Panc1 (cell line): ENCODE measurements around the gene DDX41. TPM values are rescaled to one million over a fixed set of nuclear protein-coding genes. Genes with fewer than 3 reads are reported as not detected.

ENCODE experiments used
- ATAC-seq: fragments of 200-7000 bp; cut with Tn5 transposase; 2 replicates; pipeline ENCODE4 v1.9.1; 2020; ENCODE audit warnings: mild to moderate bottlenecking, moderate library complexity
- BruUV-seq: library from RNA; stranded (reverse); fragments of 400-500 nt; replicated peaks from 2 replicates; lab custom pipeline; 2021; lab: Mats Ljungman, UMichigan
- CTCF ChIA-PET: fragments of 300-600 bp; sonication (Branson Sonifier 250); formaldehyde crosslinking; loops from one replicate; lab custom pipeline; 2022; ENCODE audit warnings: antibody characterized with exemption; lab: Charles Lee
- POLR2A ChIA-PET: fragments of 300-600 bp; sonication (Branson Sonifier 250); formaldehyde crosslinking; loops from one replicate; lab custom pipeline; 2022; ENCODE audit warnings: antibody characterized with exemption; lab: Charles Lee
- DNase-seq: peaks from one replicate; pipeline ENCODE4 v3.0.0-alpha.2; 2010; ENCODE audit warnings: low read depth, low spot score
- H3K27ac ChIP-seq: 2 replicates; pipeline ENCODE4 v1.5.1; 2011; ENCODE audit warnings: mild to moderate bottlenecking, low read length, inconsistent platforms
- H3K27me3 ChIP-seq: fragments of 200-500 bp; sonication (Bioruptor generic); 2 replicates; pipeline ENCODE4 v1.6.0; 2014; ENCODE audit warnings: low read length, inconsistent platforms; ENCODE audit not compliant: control insufficient read depth, insufficient read depth
- H3K36me3 ChIP-seq: fragments of 200-500 bp; sonication (Bioruptor generic); 2 replicates; pipeline ENCODE4 v1.5.1; 2014; ENCODE audit warnings: inconsistent platforms, mild to moderate bottlenecking, low read length, moderate library complexity; ENCODE audit not compliant: control insufficient read depth, insufficient read depth
- H3K4me1 ChIP-seq: 2 replicates; pipeline ENCODE4 v1.5.1; 2011; ENCODE audit warnings: inconsistent platforms, mild to moderate bottlenecking, low read length, moderate library complexity; ENCODE audit not compliant: control insufficient read depth, insufficient read depth
- H3K4me3 ChIP-seq, 2 experiments: 2 replicates each; pipeline ENCODE4 v1.5.1; 2011 to 2012; ENCODE audit warnings: low read depth in 2 of 2, low read length in 2 of 2, mild to moderate bottlenecking in 2 of 2, inconsistent platforms in 1 of 2, moderate library complexity in 1 of 2
- H3K9me3 ChIP-seq: fragments of 200-500 bp; sonication (Bioruptor generic); 2 replicates; pipeline ENCODE4 v1.5.1; 2014; ENCODE audit warnings: low read depth, mild to moderate bottlenecking, inconsistent platforms, low read length, moderate library complexity; ENCODE audit not compliant: control insufficient read depth, insufficient read depth
- CTCF ChIP-seq: fragments of 450-650 bp; IDR thresholded peaks from 2 replicates; pipeline ENCODE4 v1.5.1; 2017; ENCODE audit warnings: mild to moderate bottlenecking
- POLR2AphosphoS5 ChIP-seq: IDR thresholded peaks from 2 replicates; pipeline ENCODE4 v1.6.1; 2012; ENCODE audit warnings: mild to moderate bottlenecking, low read depth, low read length, moderate library complexity
- REST ChIP-seq, 2 experiments: IDR thresholded peaks; 2 replicates each; pipeline ENCODE4 v1.6.1; 2011 to 2012; ENCODE audit warnings: low read depth in 2 of 2, control low read depth in 1 of 2, low read length in 1 of 2, mild to moderate bottlenecking in 1 of 2, moderate library complexity in 1 of 2; ENCODE audit not compliant: insufficient read depth in 1 of 2
- SIN3A ChIP-seq: IDR thresholded peaks from 2 replicates; pipeline ENCODE4 v1.6.1; 2012; ENCODE audit warnings: low read depth, mild to moderate bottlenecking, low read length, moderate library complexity, borderline replicate concordance; ENCODE audit not compliant: insufficient read depth
- TCF7L2 ChIP-seq: IDR thresholded peaks from 2 replicates; pipeline ENCODE4 v1.6.1; 2011; ENCODE audit warnings: mild to moderate bottlenecking, low read depth, low read length, inconsistent platforms
- in situ Hi-C: cut with HindIII; loops from 2 replicates; pipeline ENCODE4 v1.10.0; 2016; ENCODE audit warnings: low sequenced_read_pairs, low pct_unique_long_range_greater_than_20kb
- intact Hi-C: fragments of 100-400 bp; cut with micrococcal nuclease; formaldehyde crosslinking; loops from one replicate; pipeline ENCODE4 v1.10.0; 2022; ENCODE audit not compliant: unreplicated experiment
- total RNA-seq: library from RNA; stranded (reverse); gene quantifications from one replicate; pipeline ENCODE4 v1.2.1, GENCODE V29; 2021; ENCODE audit not compliant: unreplicated experiment

The DDX41 gene
- total RNA-seq, 1 experiment from 2014 or later = 111 TPM

GRCh38 chr5:177493795-177494345 lies 22.9 kb downstream of the DDX41 start:
- Histone ChIP-seq H3K27me3 (no peaks in the 10 kb centered on the region), H3K4me1 (peaks cover 31% of the 10 kb centered on the region), H3K27ac (0 out of 2 replicates have a peak overlapping the region, but pooled peaks have one; percentile 23), H3K36me3 (no peaks in the 10 kb centered on the region; the same call in 1 of the 2 replicates), H3K4me3 (no peak overlapping the region), H3K9me3 (no peaks in the 10 kb centered on the region)
- DNase-seq = no peak
- BruUV-seq = no TSS peak
- CTCF ChIA-PET = no interaction called here
- intact Hi-C loops (no loop called here), in situ Hi-C loops (no loop called here)
- TF ChIP-seq SIN3A (no peak), POLR2AphosphoS5 (no peak), TCF7L2 (no peak), CTCF (no peak), REST (IDR thresholded peaks at IDR 0.05; ENCODE audit: insufficient read depth in 1 of 2, low read depth in 2 of 2, low read length in 1 of 2) (no peak)
- POLR2A ChIA-PET = interaction anchor here (0.6 kb wide), 3 partner anchors 86 to 1046 kb away, joined by 3 to 6 read pairs (median 4); no protein-coding TSS in a partner anchor
- no peak for ATAC-seq

GRCh38 chr5:177492841-177493240 lies 23.9 kb downstream of the DDX41 start:
- CTCF ChIA-PET = interaction anchor here (0.5 to 1.3 kb wide), 2 partner anchors 8 to 18 kb away, joined by 5 to 7 read pairs; no protein-coding TSS in a partner anchor
- ATAC-seq = no peak

More at GRCh38 chr5:177492841-177493240, 23.9 kb downstream of the DDX41 start:
- TF ChIP-seq POLR2AphosphoS5 = no peak
- TF ChIP-seq REST (IDR thresholded peaks at IDR 0.05; ENCODE audit: insufficient read depth in 1 of 2, low read depth in 2 of 2, low read length in 1 of 2) = no peak
- no peak for TF ChIP-seq CTCF
- TF ChIP-seq TCF7L2 = no peak
- TF ChIP-seq SIN3A = no peak
- Histone ChIP-seq H3K27ac (no peak overlapping the region), H3K27me3 (no peaks in the 10 kb centered on the region), H3K36me3 (no peaks in the 10 kb centered on the region; the same call in 1 of the 2 replicates), H3K9me3 (no peaks in the 10 kb centered on the region), H3K4me3 (no peak overlapping the region), H3K4me1 (peaks cover 31% of the 10 kb centered on the region)
- no TSS peak for BruUV-seq
- intact Hi-C loops (no loop called here), in situ Hi-C loops (no loop called here)
- no peak for DNase-seq
- POLR2A ChIA-PET = no interaction called here
